Body of pancreas (tissue), 4 donors: ENCODE results near the gene USP7. TPM values are rescaled to one million over a fixed set of nuclear protein-coding genes. Genes with fewer than 3 reads are reported as not detected.

Source experiments
- ATAC-seq: fragments of 150-250 bp; one replicate; pipeline ENCODE4 v1.9.1; 2016
- DNase-seq, 4 donors: peaks; one replicate each; pipeline ENCODE4 v3.0.0-alpha.2; 2019
- H3K27ac ChIP-seq, 4 donors: fragments of 200-600 bp; sonication (generic); 1 replicate in 3 of 4; 2 replicates in 1 of 4; pipeline versions ENCODE4 v1.5.1 to v1.6.1; 2016 to 2019; ENCODE audit warnings: mild to moderate bottlenecking in 1 of 4, mixed read lengths in 1 of 4, moderate library complexity in 1 of 4
- H3K27me3 ChIP-seq, 2 donors: fragments of 200-600 bp; sonication (generic); one replicate each; pipeline ENCODE4 v1.6.0; 2016; ENCODE audit warnings: mild to moderate bottlenecking in 1 of 2
- H3K36me3 ChIP-seq, 2 donors: fragments of 200-600 bp; sonication (generic); replicated peaks in 1 of 2; 2 replicates each; pipeline ENCODE4 v1.5.1; 2016; ENCODE audit warnings: low read depth in 2 of 2; ENCODE audit not compliant: insufficient read depth in 1 of 2
- H3K4me1 ChIP-seq: fragments of 200-600 bp; sonication (generic); one replicate; pipeline ENCODE4 v1.6.0; 2016
- H3K4me3 ChIP-seq, 2 donors: fragments of 200-600 bp; sonication (generic); 1 replicate in 1 of 2; 2 replicates in 1 of 2; pipeline ENCODE4 v1.5.1; 2016 to 2019
- H3K9me3 ChIP-seq, 3 donors: fragments of 200-600 bp; sonication (generic); 1 replicate in 2 of 3; 2 replicates in 1 of 3; pipeline ENCODE4 v1.5.1; 2016
- POLR2A ChIP-seq, 3 donors: fragments of 450-650 bp; IDR thresholded peaks; one replicate each; pipeline ENCODE4 v1.6.1; 2016; ENCODE audit warnings: antibody characterized with exemption in 3 of 3, mild to moderate bottlenecking in 2 of 3
- WGBS, 2 donors: methylation state at CpG; one replicate each; pipeline ENCODE4 v1.1.5; 2017; 5-methylcytosine and 5-hydroxymethylcytosine counted together
- intact Hi-C: fragments of 100-400 bp; cut with DNase I; formaldehyde crosslinking; loops from one replicate; pipeline ENCODE4 v1.15.1; 2023
- total RNA-seq, 2 donors: library from RNA; depleted of rRNA; stranded (reverse); fragments of >200 nt; gene quantifications; one replicate each; pipeline ENCODE4 v1.1.0, GENCODE V29; 2016
- TF ChIP-seq, protein P1 (sequence below), 7 experiments: fragments of 450-650 bp in 4 of 7; fragments of 200-600 bp in 3 of 7; sonication (generic) in 3 of 7; IDR thresholded peaks; one replicate each; pipeline ENCODE4 v1.5.1; 2016 to 2019; ENCODE audit warnings: antibody characterized with exemption in 7 of 7

Gene USP7
- total RNA-seq, 2 donors from 2014 or later: 36.1 to 38.2 TPM

DNA sequence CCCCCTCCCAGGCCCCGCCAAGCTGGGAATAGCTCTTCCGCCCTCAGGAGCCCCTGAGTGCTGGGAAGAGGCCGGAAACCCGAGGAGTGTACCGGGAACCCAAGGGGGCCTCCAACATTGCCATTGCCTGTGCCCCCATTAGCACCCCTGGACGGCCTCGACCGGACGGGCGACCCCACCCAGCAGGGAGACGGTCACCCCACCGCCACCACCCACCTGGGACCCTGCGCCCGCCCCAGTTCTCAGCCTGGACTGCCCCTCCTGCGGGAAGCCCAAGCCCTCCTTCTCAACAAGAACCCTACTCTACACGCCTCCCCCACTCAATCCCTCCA is 96.9 kb downstream of the USP7 start:
- H3K4me1 ChIP-seq: peaks cover 76% of the 10 kb centered on the region
- DNase-seq: no peak
- WGBS, 2 donors: 18 to 26% methylated on average over 12 to 15 of the region's 16 CpGs

DNA sequence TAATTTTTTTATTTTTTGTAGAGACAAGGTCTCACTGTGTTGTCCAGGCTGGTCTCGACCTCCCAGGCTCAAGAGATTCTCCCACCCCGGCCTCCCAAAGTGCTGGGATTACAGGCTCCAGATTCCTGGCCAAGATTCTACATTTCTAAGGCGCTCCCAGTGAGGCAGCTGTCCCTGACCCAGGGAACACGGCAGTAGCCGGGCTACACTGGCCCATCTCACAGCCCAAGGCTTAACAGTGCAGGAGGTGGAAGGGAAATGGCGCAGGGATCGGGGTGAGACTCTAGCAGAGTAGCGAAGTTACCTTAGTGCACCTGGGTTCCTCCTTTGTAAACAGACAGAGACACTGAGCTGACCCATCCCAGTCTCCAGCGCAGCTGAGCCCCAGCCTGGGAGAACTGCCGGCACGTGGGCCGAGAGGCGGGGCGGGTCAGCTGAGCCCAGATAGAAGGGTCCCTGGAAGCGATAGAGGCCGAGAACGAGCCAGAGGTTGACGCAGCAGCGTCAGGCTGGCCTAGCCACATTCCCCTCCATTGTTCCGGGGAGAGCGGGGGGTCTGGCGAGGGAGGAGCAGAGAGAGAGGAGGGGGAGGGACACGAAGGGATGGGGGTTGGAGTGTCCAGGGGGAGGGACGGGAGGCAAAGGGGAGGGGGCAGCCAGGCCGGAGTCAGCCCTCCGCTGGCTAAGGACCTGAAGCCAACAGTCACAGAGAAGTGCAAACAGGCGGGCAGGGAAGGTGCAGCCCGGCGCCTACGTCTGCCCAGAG is 97.4 kb downstream of the USP7 start:
- Histone ChIP-seq H3K27ac (peak overlapping the region; percentile 48 to 94 (median 91)), H3K4me3 (peak overlapping the region in 1 of 2 donors; percentile 12), H3K4me1 (peaks cover 81% of the 10 kb centered on the region), H3K27me3 (no peaks in the 10 kb centered on the region), H3K36me3 (no peaks in the 10 kb centered on the region), H3K9me3 (no peaks in the 10 kb centered on the region)
- ATAC-seq: no peak
- intact Hi-C loops: no loop called here
- 21 to 22% methylated on average over 13 to 26 of the region's 30 CpGs for WGBS, 2 donors
- TF ChIP-seq, protein P1, sequence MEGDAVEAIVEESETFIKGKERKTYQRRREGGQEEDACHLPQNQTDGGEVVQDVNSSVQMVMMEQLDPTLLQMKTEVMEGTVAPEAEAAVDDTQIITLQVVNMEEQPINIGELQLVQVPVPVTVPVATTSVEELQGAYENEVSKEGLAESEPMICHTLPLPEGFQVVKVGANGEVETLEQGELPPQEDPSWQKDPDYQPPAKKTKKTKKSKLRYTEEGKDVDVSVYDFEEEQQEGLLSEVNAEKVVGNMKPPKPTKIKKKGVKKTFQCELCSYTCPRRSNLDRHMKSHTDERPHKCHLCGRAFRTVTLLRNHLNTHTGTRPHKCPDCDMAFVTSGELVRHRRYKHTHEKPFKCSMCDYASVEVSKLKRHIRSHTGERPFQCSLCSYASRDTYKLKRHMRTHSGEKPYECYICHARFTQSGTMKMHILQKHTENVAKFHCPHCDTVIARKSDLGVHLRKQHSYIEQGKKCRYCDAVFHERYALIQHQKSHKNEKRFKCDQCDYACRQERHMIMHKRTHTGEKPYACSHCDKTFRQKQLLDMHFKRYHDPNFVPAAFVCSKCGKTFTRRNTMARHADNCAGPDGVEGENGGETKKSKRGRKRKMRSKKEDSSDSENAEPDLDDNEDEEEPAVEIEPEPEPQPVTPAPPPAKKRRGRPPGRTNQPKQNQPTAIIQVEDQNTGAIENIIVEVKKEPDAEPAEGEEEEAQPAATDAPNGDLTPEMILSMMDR (IDR thresholded peaks at IDR 0.05): no peak
- peak in 2 of 3 donors; percentile 21 to 53 for TF ChIP-seq POLR2A (IDR thresholded peaks at IDR 0.05)
- peak in 2 of 4 donors; percentile 59 to 60 for DNase-seq

More for the DNA sequence above, 96.9 kb downstream of the USP7 start:
- intact Hi-C loops: no loop called here
- peak in 1 of 3 donors; percentile 21 for TF ChIP-seq POLR2A (IDR thresholded peaks at IDR 0.05)
- TF ChIP-seq, protein P1 (IDR thresholded peaks at IDR 0.05): no peak
- no peak for ATAC-seq
- no peaks in the 10 kb centered on the region for H3K9me3 ChIP-seq
- H3K27me3 ChIP-seq: no peaks in the 10 kb centered on the region
- peak overlapping the region; percentile 48 to 94 (median 91) for H3K27ac ChIP-seq
- H3K36me3 ChIP-seq: no peaks in the 10 kb centered on the region
- H3K4me3 ChIP-seq: peak overlapping the region; percentile 12 to 82

DNA sequence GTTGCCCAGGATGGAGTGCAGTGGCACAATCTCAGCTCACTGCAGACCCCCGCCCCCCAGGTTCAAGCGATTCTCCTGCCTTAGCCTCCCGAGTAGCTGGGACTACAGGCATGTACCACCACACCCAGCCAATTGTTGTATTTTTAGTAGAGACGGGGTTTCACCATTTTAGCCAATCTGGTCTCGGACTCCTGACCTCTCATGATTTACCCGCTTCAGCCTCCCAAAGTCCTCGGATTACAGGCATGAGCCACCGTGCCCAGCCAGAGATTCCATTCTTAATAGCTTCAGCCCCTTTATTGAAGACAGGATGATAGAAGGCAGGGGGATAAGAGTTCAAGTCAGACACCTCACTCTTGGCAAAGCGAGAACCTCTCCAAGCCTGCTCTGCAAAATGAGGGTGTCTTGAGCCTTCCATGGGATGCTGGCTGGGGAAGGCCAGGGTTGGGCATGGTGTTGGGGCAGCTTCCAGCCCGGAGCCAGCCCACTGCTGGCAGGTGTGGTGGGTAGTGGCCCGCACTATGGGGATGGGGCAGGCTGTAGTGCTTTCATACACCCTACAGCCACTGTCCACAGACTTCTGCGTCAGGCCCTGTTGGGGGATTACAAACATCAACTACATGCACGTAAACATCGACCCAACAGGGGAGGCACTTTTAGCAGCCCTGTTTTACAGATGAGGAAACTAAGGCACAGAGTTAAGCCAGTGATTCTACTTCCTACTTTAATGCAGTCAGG is 98.4 kb downstream of the USP7 start:
- no peaks in the 10 kb centered on the region for H3K27me3 ChIP-seq
- ATAC-seq (no peak), DNase-seq (no peak)
- H3K27ac ChIP-seq: peak overlapping the region; percentile 81 to 94 (median 91)
- H3K36me3 ChIP-seq: no peaks in the 10 kb centered on the region
- no peak overlapping the region for H3K4me3 ChIP-seq
- TF ChIP-seq POLR2A (IDR thresholded peaks at IDR 0.05): no peak
- TF ChIP-seq, protein P1 (IDR thresholded peaks at IDR 0.05): no peak
- intact Hi-C loops: no loop called here
- H3K9me3 ChIP-seq: no peaks in the 10 kb centered on the region
- H3K4me1 ChIP-seq: peaks cover 80% of the 10 kb centered on the region
- 90 to 98% methylated on average over 13 to 14 of the region's 14 CpGs for WGBS, 2 donors

DNA sequence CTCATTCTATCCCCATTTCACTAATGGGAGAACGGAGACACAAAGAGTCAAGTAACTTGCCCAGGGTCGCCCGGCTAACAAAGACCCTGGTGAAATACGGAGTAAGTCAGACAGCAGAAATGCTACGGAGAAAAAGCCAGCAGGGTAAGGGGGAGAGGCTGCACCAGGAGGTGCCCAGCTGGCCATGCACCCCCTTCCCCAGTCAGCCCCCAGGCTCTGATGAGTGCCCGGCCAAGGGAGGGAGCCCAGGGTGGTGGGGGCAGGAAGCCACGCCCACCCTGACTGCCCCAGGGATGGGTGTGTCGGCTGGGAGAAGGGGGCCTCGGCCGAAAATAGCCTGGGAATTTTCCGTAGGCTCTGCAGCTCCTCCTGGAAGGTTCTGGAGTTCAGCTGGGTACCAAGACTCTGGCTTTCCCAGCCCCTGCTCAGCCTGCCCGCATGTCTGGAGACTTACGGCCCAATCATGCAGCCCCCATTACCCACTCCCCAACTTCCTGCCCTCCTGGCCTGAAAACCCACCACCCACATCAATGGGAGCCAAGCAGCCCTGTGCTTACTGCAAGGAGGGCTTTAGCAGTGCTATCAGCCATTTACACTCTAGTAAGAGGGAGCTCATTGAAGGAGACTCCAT is 99.1 kb downstream of the USP7 start:
- 30 to 35% methylated on average over 7 to 13 of the region's 13 CpGs for whole genome bisulfite sequencing, 2 donors
- Histone ChIP-seq H3K36me3 (no peaks in the 10 kb centered on the region), H3K27ac (peak overlapping the region; percentile 81 to 94 (median 91)), H3K4me1 (peaks cover 86% of the 10 kb centered on the region), H3K27me3 (no peaks in the 10 kb centered on the region), H3K4me3 (no peak overlapping the region), H3K9me3 (no peaks in the 10 kb centered on the region)
- DNase-seq (no peak), ATAC-seq (no peak)
- TF ChIP-seq POLR2A (IDR thresholded peaks at IDR 0.05): no peak
- TF ChIP-seq, protein P1 (IDR thresholded peaks at IDR 0.05): no peak
- intact Hi-C loops: no loop called here
